DOHH2 (cell line): Measurements from ENCODE around the gene SGTA.

ENCODE experiments used
- H3F3A ChIP-seq: fragments of 200-600 bp; sonication (generic), shearing (Covaris generic); 2 replicates; pipeline ENCODE4 v1.6.0; 2016; ENCODE audit warnings: antibody characterized with exemption, mild to moderate bottlenecking; ENCODE audit not compliant: control insufficient read depth, insufficient read depth
- H3K27ac ChIP-seq: fragments of 200-600 bp; sonication (generic); 2 replicates; pipeline ENCODE4 v1.5.1; 2014; ENCODE audit warnings: low read depth, mild to moderate bottlenecking, low read length, moderate library complexity
- H3K27me3 ChIP-seq: fragments of 200-600 bp; sonication (generic); 2 replicates; pipeline ENCODE4 v1.6.1; 2014; ENCODE audit warnings: mild to moderate bottlenecking, low read length, mixed read lengths; ENCODE audit not compliant: control insufficient read depth
- H3K36me3 ChIP-seq: fragments of 200-600 bp; sonication (generic); 2 replicates; pipeline ENCODE4 v1.6.1; 2014; ENCODE audit warnings: mild to moderate bottlenecking, low read length, moderate library complexity, mixed read lengths; ENCODE audit not compliant: control insufficient read depth
- H3K4me1 ChIP-seq: fragments of 200-600 bp; sonication (generic); 2 replicates; pipeline ENCODE4 v1.6.1; 2014; ENCODE audit warnings: mild to moderate bottlenecking, low read length, mixed read lengths; ENCODE audit not compliant: control insufficient read depth
- H3K4me2 ChIP-seq: fragments of 200-600 bp; sonication (generic); 2 replicates; pipeline ENCODE4 v1.6.0; 2014; ENCODE audit warnings: mild to moderate bottlenecking, low read length, moderate library complexity
- H3K4me3 ChIP-seq: fragments of 200-600 bp; sonication (generic); 2 replicates; pipeline ENCODE4 v1.5.1; 2014; ENCODE audit warnings: mild to moderate bottlenecking, low read length, mixed read lengths
- H3K79me2 ChIP-seq: fragments of 200-600 bp; sonication (generic); 2 replicates; pipeline ENCODE4 v1.6.1; 2014; ENCODE audit warnings: mild to moderate bottlenecking, low read length, mixed read lengths; ENCODE audit not compliant: control insufficient read depth
- H3K9me2 ChIP-seq: fragments of 200-600 bp; sonication (generic); replicated peaks from 2 replicates; pipeline ENCODE4 v1.6.1; 2014; ENCODE audit warnings: mild to moderate bottlenecking, low read length, mixed read lengths; ENCODE audit not compliant: control insufficient read depth
- H3K9me3 ChIP-seq: fragments of 200-600 bp; sonication (generic); 2 replicates; pipeline ENCODE4 v1.6.1; 2014; ENCODE audit warnings: antibody characterized with exemption, low read length, mixed read lengths; ENCODE audit not compliant: control insufficient read depth, insufficient read depth
- H4K20me1 ChIP-seq: fragments of 200-600 bp; sonication (generic); 2 replicates; pipeline ENCODE4 v1.6.0; 2014; ENCODE audit warnings: low read depth, mild to moderate bottlenecking, antibody characterized with exemption, low read length, moderate library complexity; ENCODE audit not compliant: control insufficient read depth, insufficient read depth
- EZH2phosphoT487 ChIP-seq: fragments of 200-600 bp; sonication (generic); IDR thresholded peaks from 2 replicates; pipeline ENCODE4 v1.6.1; 2017; ENCODE audit warnings: borderline replicate concordance, mild to moderate bottlenecking, antibody characterized with exemption, low read length, moderate library complexity, mixed read lengths
- TF ChIP-seq, protein P1 (sequence below): fragments of 200-600 bp; sonication (generic); IDR thresholded peaks from one replicate; pipeline ENCODE4 v1.5.1; 2014; ENCODE audit warnings: antibody characterized with exemption, mild to moderate bottlenecking, low read depth, low read length; ENCODE audit not compliant: poor library complexity, severe bottlenecking

The SGTA gene

DNA sequence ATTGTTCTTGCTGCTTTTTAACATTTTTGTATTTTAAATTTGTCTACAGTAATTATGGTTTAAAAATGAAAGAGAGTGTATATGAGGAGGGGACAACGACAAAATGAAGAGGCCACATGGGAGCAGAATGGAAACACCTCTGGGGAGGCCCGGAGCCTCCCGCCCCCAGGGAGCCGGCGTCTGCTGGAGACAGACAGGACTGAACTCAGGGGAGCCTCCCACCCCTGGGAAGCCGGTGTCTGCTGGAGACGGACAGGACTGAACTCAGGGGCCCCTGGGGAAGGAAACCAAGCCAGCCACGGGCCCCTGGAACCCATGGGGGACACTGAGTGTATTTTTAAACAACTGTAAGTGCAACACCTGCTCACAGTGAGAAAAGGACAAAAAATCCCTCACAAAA, 26.6 kb downstream of the SGTA start:
- Histone ChIP-seq H3K4me2 (no peak overlapping the region), H3K79me2 (no peaks in the 10 kb centered on the region), H3K27ac (no peak overlapping the region), H3K9me2 (no peaks in the 10 kb centered on the region), H3K9me3 (no peaks in the 10 kb centered on the region), H3K4me1 (no peaks in the 10 kb centered on the region), H3K36me3 (peaks cover 60% of the 10 kb centered on the region), H3K4me3 (no peak overlapping the region), H4K20me1 (no peaks in the 10 kb centered on the region), H3K27me3 (no peaks in the 10 kb centered on the region), H3F3A (no peaks in the 10 kb centered on the region)
- TF ChIP-seq, protein P1, sequence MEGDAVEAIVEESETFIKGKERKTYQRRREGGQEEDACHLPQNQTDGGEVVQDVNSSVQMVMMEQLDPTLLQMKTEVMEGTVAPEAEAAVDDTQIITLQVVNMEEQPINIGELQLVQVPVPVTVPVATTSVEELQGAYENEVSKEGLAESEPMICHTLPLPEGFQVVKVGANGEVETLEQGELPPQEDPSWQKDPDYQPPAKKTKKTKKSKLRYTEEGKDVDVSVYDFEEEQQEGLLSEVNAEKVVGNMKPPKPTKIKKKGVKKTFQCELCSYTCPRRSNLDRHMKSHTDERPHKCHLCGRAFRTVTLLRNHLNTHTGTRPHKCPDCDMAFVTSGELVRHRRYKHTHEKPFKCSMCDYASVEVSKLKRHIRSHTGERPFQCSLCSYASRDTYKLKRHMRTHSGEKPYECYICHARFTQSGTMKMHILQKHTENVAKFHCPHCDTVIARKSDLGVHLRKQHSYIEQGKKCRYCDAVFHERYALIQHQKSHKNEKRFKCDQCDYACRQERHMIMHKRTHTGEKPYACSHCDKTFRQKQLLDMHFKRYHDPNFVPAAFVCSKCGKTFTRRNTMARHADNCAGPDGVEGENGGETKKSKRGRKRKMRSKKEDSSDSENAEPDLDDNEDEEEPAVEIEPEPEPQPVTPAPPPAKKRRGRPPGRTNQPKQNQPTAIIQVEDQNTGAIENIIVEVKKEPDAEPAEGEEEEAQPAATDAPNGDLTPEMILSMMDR: no peak
- TF ChIP-seq EZH2phosphoT487: no peak

- no peaks in the 10 kb centered on the region for H3K9me2 ChIP-seq
- H3K36me3 ChIP-seq: peaks cover 54% of the 10 kb centered on the region
- H3K4me2 ChIP-seq: no peak overlapping the region
- H3K27me3 ChIP-seq: no peaks in the 10 kb centered on the region
- TF ChIP-seq EZH2phosphoT487: no peak
- TF ChIP-seq, protein P1: no peak
- H3F3A ChIP-seq: no peaks in the 10 kb centered on the region
- H3K4me3 ChIP-seq: no peak overlapping the region
- H3K79me2 ChIP-seq: no peaks in the 10 kb centered on the region
- H3K4me1 ChIP-seq: peaks cover 6% of the 10 kb centered on the region
- no peak overlapping the region for H3K27ac ChIP-seq
- no peaks in the 10 kb centered on the region for H3K9me3 ChIP-seq
- no peaks in the 10 kb centered on the region for H4K20me1 ChIP-seq
Measured at GRCh38 chr19:2755811-2756210, 27.3 kb downstream of the SGTA start.

DNA sequence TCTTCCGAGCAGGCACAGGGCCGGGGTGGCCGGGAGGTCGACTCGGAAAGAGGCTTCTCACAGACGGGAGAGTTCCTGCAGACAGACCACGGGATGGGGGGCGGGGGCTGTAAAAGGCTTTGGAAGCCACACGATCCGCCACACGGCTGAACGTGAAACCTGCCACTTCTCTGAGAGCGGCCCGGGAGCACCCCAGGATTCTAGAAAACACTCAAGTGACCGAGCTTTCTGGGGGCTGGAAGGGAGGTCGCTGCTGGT, 27.7 kb downstream of the SGTA start:
- Histone ChIP-seq H3K9me3 (no peaks in the 10 kb centered on the region), H3F3A (peaks cover 2% of the 10 kb centered on the region), H4K20me1 (no peaks in the 10 kb centered on the region), H3K36me3 (peaks cover 50% of the 10 kb centered on the region), H3K27me3 (no peaks in the 10 kb centered on the region), H3K27ac (no peak overlapping the region), H3K79me2 (no peaks in the 10 kb centered on the region), H3K4me1 (peaks cover 10% of the 10 kb centered on the region), H3K4me3 (no peak overlapping the region), H3K9me2 (no peaks in the 10 kb centered on the region), H3K4me2 (no peak overlapping the region)
- no peak for TF ChIP-seq EZH2phosphoT487

DNA sequence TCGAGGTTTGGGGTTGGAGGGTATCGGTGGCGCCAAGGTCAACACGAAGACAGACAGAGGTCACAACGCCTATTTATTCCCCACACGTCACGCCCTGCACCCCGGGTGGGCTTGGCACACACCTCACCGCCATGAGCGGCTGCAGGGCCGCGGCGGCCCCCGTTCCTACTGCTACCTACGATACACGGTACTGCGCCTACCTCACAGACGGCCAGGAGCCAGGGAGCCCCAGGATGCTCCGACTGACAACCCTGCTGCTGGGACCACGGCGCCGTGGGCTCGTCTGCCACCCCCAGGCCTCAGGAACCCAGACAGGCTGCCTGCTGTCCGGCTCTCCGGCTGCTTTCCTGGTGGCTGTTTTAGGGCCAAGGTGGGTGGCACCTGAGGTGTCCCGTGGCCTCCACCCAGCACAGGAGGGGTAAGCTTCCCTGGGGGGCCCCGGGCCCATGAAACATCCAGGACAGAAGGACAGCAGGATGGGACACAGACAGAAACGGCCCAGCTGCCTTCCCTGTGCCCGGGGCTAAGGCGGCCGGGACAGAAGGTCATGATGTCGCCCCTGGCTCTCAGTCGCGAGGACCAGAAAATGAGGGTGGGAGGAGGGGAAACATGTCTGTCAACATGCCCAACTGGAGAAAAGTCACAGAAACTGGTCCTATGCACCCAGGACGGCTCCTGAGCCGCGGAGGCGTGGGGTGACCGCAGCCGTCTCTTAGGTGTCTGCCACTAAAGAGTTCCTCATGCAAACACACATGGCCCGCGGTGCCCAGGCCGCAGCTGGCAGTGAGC, 28.2 kb downstream of the SGTA start:
- no peaks in the 10 kb centered on the region for H3K9me3 ChIP-seq
- H3K27me3 ChIP-seq: no peaks in the 10 kb centered on the region
- H3K36me3 ChIP-seq: peaks cover 50% of the 10 kb centered on the region
- TF ChIP-seq EZH2phosphoT487: no peak
- TF ChIP-seq, protein P1: no peak
- H3K79me2 ChIP-seq: no peaks in the 10 kb centered on the region
- no peak overlapping the region for H3K4me3 ChIP-seq
- H4K20me1 ChIP-seq: no peaks in the 10 kb centered on the region
- H3K27ac ChIP-seq: no peak overlapping the region
- no peaks in the 10 kb centered on the region for H3K9me2 ChIP-seq
- H3K4me1 ChIP-seq: peaks cover 16% of the 10 kb centered on the region
- H3K4me2 ChIP-seq: no peak overlapping the region
- H3F3A ChIP-seq: peaks cover 6% of the 10 kb centered on the region
